Islet precursor cell (in vitro differentiated cells): ENCODE results near the gene CTU2.

ENCODE experiments used
- DNase-seq: peaks from one replicate; pipeline ENCODE4 v3.0.0-alpha.2; 2018

The CTU2 gene

DNA sequence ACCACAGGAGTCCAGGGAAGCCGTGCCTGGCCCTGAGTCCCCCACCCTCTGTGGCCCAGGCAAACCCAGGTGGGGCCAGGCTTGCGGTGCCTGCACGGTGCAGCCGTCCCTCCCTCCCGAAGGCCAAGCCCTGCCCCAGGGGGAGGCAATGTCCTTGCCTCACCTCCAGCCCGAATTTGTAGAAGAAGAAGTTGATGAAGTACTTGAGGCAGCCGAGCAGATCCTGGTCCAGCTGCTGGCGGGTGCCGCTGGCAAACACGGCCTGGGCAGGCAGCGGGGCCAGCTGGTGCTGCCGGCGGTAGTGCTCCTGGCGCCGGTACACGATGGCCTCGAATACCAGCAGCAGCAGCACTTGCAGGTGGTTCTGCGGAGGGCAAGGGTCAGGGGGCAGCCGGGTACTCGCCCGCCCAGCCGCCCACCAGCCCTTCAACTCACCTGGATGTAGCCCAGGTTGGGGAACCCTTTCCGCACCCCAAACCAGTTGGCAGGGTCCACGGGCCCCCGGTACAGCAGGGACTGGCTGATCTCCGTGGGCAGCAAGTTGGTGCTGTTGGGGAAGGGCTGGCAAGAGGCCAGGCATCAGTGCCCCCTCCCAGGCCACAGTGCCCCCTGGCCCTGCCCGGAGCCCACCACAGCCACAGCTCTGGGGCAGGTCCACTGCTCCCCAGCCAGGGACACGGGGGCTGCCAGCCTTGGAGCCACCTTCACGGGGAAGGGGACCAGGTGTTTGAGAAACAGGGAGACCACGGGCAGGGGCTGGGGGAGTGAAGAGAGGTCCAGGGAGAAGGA lies 26.1 kb downstream of the CTU2 start:
- DNase-seq, result no peak

DNA sequence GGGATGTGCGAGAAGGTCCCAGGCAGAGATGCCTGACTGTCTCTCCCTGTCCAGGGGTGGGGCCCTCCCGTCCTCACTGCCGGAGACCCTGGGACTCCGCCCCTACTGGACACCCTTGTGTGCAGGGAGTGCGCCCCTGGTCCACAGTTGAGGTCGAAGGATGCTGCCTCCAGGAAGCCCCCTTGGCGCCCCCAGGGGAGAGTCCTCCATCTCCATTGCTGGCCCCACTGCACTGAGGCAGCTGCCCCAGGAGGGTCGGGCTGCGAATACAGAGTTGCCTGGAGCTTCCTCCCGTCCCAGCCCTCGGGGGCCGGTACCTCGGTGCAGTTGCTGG lies 26.6 kb downstream of the CTU2 start:
- DNase-seq, result no peak

DNA sequence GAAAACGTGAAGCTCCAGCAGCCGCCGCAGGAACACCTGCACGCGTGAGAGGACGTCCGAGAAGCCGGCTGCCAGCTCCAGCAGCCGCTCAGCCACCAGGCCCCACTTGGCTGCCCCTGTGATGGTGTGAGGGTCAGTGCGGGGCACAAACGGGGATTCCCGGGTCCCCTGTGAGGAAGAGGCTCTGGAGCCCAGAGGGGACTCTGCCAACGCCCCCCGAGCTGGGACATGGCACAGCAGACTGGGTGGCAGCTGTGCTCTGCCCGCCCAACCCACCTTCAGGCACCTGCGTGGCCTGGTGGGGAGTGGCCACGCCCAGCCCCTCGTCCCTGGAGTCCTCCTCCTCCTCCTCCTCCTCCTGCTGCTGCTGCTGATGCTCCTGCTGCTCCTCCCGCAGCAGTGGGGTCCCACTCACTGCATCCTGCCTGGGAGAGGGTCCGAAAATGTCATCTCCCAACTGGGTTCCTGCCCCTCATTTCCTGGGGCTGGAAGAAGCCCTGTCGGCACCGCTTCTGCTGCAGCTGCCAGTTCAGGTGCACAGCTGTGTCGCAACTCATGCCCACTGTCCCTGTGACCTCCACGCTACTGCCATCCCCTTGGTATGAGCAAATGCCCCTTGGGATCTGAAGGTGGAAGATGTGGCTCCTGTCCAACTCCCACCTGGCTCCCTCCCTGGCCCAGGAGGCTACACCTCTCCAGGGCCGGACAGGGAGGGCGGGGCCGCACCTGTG lies 27.5 kb downstream of the CTU2 start:
- no peak for DNase-seq

DNA sequence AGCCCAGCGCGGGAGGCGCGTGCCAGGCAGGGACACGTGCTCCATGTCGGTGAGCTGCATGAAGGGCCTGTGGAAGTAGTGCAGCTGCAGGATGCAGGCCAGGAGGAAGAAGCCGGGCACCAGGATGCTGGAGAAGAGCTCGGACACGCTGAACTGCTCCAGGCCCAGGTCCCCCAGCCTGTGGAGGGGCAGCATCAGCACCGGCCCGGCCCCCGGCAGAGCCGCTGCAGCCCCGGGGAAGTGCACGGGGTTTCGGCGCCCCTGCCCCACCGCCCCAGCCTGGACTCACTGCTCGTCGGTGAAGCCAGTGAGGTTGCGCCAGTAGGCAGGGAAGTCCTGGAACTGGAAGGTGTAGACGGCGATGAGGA lies 28.0 kb downstream of the CTU2 start:
- no peak for DNase-seq

DNA sequence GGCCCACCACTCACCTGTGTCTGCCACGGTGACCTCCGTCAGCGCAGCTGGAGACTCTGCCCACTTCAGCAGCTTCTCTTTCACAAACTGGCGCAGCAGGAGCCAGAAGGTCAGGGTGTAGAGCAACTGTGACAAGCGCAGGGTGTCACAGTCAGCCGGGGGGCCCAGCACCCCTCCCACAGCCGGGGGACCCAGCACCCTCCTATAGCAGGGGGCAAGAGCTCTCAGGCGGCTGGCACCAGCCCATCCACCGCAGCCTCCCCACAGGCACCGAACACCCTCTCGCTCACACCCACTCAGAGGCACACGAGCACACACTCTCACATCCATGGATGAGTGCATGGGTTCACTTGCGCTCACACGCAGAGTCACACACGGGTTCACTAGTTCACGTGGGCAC lies 28.8 kb downstream of the CTU2 start:
- no peak for DNase-seq

DNA sequence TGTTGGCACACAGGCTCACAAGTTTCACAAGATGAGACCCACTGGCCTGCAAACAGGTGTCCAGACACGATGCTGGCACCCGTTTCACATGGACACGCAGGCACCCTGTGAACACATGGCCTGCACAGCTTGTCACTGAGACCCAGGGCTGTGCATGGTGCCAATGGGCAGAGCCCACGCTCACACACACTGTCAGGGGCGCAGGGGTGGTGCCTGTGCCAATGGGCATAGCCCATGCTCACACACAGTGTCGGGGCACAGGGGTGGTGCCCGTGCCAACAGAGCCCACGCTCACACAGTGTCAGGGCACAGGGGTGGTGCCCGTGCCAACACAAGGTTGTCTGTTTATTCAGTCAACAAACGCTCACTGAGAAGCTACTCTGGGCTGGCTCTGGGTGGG lies 29.3 kb downstream of the CTU2 start:
- no peak for DNase-seq

DNA sequence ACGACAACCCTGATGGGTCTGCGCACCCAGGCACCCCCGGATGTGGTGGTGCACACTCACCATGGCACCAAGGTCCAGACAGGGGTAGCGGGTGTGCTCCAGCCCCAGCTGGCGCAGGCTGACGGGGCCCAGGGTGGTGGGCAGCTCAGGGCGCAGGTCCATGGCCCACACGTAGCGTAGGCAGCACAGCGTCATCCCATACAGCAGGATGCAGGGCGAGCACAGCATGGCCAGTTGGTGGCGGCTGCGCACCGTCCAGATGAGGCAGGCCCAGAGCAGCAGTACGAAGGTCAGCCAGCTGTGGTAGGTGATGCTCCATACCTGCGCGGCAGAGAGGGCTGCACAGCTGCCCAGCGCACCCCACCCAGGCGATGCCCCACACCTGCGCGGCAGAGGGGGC lies 29.8 kb downstream of the CTU2 start:
- no peak for DNase-seq

DNA sequence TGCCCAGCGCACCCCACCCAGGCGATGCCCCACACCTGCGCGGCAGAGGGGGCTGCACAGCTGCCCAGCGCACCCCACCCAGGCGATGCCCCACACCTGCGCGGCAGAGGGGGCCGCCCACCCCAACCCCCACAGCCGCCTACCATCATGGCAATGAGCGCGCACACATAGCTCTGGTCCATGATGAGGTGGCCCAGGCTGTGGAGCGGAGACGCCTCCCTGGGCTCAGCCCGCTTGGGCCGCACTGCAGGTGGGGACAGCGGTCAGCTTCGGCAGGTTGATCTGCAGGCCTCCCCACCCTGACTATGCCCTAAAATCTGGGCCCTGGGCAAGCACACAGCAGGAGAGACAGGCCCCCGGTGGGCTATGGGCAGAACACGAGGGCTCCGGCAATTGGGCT lies 30.2 kb downstream of the CTU2 start:
- DNase-seq, result no peak

DNA sequence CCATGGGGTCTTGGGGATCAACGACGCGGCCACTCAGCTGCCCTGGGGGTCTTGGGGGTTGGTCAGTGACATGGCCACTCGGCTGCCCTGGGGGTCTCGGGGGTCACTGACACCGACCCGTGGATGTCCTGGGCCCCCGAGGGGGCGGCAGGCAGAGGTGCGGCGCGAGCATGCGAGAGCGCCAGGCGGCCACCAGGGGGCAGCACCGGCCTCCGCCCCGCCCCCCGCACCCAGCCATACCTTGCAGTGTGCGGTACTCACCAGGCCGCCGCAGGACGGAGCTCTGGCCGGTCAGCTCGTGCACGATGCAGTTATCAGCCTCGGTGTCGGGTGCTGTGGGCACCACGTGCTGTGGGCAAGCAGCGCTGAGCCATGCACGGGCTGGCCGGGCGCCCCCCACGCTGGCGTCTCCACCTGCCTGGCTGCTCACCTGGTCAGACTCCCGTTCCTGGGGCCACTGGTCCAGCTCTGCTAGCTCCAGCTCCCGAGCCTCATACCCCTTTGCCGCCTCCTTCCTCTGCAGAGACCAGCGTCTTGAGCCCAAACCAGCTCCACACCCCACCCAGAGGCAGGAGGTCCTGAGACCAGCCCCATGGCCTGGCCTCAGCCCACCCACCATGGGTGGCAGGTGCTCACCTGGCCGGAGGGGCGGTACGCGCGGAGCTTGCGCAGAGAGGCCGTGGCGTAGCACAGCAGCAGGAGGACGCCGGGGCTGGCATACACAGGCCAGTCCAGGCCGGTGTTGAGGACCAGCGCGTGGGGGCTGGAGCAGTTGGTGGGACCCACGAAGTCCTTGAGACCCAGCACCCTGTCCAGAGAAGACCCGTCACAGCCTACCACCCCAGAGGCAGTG lies 31.2 kb downstream of the CTU2 start:
- DNase-seq, result peak; percentile 80

DNA sequence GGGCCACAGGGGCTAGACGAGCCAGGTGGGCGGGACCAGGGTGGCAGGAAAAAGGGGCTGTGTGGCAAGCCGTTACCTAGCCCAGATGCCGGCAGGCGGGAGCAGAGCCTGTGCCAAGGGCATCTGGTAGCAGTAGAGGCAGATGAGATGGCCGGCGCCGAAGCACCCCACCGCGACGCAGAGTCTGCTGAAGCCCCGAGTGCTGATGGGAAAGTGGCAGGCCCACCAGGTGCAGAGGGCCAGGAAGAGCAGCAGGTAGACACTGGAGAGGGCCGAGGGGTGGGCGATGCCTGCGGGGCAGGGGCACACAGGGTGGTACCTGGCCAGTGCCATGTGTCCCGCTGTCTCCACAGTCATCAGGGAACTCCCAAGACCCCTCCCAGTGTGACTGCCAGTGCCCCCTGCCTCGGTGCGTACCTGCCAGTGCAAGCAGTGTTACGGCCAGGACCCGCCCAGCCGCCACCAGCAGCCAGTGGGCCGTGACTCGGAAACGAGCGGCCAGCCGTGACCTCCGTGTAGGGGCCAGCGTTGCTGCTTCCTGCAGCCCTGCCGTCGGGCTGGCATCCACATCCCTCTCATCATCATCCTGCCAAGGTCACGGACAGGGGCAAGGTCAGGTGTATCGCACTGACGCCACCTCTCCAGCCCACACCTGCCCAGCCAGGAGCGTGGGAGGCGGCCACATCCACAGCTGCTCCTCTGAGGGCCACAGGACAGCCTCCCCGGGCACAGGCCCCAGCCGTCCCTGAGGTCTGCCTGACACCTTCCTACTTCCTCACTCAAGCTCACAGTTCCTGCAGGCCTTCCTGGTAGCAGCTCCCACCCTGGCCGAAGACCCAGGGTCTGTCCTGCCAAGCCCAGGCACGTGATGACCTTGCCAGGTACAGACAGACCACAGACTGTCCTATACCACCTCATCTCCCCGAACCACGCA lies 32.1 kb downstream of the CTU2 start:
- DNase-seq, result no peak

DNA sequence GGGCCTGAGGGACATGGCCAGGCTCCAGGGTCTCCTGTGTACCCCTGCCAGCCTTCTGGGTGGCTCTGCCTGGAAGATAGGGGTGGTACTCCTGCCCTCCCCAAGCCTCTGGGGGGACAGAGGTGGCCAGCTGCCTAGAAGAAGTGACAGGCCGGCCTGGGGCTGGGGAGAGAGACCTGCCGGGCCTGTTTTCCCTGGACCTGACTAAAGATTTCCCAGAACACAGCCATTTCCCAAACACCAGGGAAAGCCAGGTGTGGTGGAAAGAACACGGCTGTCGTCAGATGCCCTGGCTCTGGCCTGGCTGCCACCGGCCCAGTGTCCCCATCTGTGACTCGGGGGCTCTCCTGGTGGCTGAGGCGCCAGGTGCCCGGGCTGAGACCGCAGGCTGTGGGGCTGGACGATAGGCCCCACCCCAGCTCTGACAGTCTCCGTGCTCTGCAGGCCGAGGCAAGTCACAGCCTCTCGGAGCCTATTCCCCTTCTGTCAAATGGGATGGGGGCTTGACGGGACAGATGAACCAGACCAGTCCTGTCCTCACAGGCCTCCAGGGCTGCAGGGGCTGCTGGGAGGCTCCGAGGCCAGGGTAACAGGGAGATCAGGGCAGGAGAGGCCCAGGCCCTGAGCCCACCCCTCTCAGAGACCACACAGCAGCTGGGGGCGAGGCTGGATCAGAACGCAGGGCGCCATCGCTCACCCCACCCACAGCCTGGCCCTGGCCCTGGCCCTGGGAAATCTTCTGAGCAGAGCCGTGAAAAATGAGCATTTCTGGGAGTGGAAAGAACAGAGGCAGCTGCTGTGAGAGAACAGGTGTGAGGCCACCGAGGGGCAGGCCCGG lies 33.1 kb downstream of the CTU2 start:
- no peak for DNase-seq

DNA sequence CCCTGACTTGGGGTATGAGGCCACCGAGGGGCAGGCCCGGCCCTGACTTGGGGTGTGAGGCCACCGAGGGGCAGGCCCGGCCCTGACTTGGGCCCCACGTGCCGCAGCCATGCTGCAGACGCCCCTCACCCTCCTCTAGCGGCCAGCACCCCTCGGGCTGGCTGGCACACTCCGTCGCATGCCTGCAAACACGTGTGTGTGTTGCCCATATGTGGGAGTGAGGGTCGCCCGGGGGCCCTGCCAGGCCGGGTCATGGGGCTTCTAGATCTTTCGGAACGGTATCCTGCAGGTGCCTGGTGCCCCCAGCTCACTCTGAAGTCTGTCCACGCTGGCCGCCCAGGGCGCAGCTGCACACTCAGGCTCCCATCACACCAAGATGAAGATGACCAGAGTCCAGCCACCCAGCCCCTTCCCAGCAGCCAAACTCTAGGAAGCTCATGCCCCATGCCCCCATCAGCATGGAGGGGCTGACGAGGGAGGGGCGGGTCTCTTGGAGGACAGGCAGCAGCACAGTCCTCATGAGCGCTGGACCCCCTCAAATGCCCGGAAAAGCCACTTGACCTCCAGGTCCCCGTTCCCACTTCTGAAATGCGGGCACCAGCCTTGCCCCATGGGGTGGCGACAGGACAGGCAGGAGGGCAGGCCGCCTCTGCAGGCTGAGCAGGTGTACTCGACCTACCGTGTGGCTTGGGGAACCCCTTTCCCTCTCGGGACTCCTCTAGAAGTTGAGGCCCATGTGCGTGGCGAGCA lies 33.8 kb downstream of the CTU2 start:
- no peak for DNase-seq

DNA sequence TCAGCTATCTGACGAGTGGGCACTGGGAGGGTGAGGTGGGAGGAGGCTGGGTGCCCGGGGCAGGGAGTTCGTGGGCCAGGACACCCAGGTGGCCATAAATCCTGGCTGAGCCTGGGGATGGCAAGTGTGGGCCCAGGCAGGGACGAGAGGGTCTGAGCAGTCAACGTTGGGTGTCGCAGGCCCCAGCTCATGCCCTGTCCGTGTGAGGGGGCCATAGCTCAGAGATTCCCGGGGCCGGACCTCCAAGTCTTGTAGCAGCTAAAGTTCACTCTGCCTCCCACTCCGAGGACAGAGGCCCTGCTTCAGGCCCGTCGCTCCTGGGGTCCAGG lies 34.4 kb downstream of the CTU2 start:
- DNase-seq, result no peak

DNA sequence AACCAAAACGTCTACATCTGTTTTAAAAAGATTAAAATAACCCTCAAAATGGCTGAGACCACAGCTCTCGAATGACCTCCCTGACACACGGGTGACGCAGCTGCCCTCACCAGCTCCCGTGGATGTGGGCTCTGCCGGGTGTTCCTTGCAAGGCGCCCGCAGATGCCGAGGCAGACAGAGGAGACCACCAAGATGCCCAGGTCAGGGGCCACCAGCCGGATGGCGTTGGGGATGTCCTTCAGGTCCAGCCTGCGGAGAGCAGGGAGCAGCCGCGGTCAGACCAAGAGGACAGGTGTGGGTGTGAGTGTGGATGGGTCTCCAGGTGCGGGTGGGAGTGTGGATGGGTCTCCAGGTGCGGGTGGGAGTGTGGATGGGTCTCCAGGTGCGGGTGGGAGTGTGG lies 35.1 kb downstream of the CTU2 start:
- no peak for DNase-seq

DNA sequence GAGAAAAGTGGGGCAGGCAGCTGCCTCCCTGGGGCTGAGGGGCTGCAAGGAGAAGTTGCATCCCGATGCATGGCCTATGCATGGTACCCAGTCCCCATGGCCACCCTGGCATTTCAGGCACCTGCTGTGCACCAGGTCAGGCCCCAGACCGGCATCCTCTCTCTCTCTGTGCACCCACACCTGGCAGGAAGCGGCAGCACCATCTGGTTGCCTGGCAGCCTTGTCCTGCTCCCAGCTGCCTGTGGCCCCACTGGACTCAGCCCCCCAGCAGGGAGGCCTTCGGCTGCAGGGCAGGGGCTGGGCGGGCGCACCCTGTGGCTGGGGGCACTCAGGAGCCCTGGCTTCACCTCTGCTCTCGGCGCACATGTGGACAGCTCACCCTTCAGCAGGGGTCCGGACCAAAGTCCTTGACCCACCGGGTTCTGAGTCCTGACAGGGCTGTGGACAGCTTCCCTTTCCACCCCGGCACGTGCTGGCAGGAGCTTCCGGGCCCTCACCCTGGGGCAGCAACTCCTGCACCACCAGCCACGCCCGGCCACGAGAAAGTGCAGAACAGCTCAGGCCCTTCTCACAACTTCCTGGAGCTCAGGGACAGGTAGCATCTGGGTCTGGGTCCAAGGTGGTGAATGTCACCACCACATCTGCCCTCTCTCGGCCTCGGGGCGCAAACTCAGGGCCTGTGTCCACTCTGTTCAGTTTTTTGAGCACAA lies 36.7 kb downstream of the CTU2 start:
- no peak for DNase-seq

DNA sequence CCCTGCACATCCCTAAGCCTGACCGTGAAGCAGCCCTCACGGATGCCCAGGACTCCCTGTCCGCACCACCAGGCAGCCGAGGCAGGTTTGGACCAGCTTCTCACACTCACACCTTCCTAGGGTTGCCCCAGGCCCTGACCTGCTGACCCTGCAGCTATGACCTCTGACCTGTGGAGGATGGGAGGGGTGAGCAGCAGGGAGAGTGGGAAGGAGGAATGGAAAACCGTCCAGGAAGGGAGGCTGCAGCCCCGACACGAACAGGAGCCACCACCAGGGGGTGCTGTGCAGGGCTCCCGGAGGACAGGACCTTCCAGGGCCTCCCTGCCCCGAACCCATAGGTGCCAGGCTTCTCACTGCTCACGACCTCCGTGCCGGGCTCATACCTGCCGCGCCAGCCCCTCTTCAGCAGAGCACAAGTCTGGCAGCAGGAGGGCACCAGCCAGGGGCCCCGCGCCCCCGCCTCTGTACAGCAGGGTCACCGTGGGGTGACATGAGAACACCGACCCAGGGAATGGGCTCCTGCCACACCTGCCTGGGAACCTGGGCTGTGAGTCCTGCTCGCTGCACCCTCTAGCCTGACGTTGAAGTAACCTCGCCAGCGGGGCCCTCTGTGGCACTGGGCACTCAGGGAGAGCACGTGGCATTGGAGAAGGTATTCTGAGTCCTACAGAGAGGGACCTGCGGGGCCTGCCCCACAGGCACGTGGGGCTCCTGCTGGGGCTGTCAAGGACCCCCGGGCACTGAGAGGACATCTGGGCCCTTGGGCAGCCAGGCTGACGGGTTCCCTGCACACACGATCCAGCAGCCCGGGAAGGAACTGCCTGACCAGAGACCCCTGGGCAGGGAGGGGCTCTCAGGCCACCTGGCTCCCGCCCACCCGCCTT lies 37.6 kb downstream of the CTU2 start:
- peak; percentile 87 for DNase-seq

DNA sequence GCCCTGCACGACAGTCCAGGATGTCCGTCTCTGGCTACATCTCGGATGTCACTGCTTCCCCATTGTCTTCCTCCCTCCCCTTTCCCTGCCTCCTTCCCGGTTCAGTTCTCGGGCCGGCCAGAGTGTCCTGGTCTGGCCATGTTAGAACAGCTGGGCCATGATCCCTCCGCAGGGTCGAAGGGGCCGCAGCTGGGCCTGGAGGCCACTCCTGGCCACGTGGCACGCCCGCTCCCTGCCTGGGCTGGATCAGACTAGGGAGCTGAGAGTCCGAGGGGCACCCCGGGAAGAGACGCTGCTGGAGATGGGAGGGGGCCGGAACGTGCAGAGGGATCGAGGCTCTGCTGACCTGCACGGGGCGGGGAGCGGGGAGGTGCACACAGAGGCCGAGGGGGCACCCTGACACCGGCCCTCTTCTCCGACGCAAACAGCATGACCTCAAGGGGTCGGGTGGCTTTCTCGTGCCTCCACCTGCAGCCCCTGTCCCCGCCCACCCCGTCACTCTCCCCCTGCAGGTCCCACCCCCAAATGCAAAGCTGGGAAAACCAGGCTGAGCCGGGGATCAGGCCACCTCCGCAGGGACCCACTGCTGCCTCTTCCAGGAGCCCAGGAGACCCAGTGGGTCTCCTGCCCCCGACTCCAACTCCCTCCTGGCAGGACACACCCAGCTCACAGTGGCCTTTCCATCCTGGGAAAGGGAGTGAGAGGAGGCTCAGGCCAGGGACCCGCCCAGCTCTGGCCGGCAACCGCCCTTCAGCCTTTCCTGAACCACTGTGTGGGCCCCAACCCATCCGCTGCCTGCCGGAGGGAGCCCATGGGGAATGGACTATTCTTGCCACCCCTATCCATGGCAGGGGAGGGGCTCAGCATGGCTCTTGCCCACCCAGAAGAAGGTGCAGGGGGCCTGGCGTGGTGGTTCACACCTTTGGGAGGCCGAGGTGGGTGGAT lies 38.5 kb downstream of the CTU2 start:
- no peak for DNase-seq

DNA sequence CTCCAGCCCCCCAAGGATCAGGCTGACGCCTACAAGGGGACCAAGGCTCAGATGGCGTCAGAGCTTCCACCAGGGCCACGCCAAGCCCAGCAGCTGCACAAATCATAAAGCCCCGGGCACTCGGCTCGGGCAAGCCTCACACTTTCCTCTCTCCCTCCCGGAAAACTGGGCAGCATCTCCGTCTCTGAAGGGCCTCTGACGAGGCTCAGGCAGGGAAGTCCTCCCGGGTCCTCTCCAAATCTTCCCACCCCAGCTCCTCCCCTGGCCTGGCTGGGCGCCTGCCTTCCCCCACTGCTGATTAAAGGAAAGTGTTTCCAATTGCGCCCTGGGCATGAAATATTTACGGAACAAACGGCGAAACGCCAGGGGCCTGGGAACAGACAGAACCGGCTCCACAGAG lies 40.2 kb downstream of the CTU2 start:
- DNase-seq, result no peak
